HEK293 (cell line): Measurements from ENCODE around the gene PRDM11.
A peak's percentile ranks its signal among the peaks of the same experiment; 100 is the strongest.

Experiments
- CTCF ChIA-PET: fragments of 350-600 bp; formaldehyde crosslinking; extraction: SDS; loops from one replicate; lab custom pipeline; 2021; ENCODE audit warnings: antibody characterized with exemption; lab: Yijun Ruan, JAX
- POLR2A ChIA-PET: fragments of 300-600 bp; formaldehyde crosslinking; extraction: SDS; loops from one replicate; lab custom pipeline; 2020; ENCODE audit warnings: antibody characterized with exemption, inconsistent platforms; lab: Yijun Ruan, JAX
- H3K27ac ChIP-seq: fragments of 200-500 bp; sonication (Bioruptor generic); 2 replicates; pipeline ENCODE4 v1.5.1; 2014; ENCODE audit warnings: low read depth, low read length, control low read depth, inconsistent platforms; ENCODE audit errors: extremely low read depth
- H3K36me3 ChIP-seq, 2 experiments: fragments of 200-500 bp in 1 of 2; sonication (Bioruptor generic) in 1 of 2; 1 replicate in 1 of 2; 2 replicates in 1 of 2; pipeline ENCODE4 v1.5.1; 2014 to 2017; ENCODE audit warnings: inconsistent platforms in 2 of 2, low read length in 2 of 2; ENCODE audit not compliant: control insufficient read depth in 2 of 2, insufficient read depth in 1 of 2
- H3K4me1 ChIP-seq: fragments of 200-500 bp; sonication (Bioruptor generic); 2 replicates; pipeline ENCODE4 v1.5.1; 2014; ENCODE audit warnings: mild to moderate bottlenecking, low read length, inconsistent platforms; ENCODE audit not compliant: control insufficient read depth, insufficient read depth
- H3K4me3 ChIP-seq: 2 replicates; pipeline ENCODE4 v1.5.1; 2011; ENCODE audit warnings: low read depth, mild to moderate bottlenecking, control low read depth, low read length, moderate library complexity
- H3K9me3 ChIP-seq: fragments of 200-500 bp; sonication (Bioruptor generic); 2 replicates; pipeline ENCODE4 v1.5.1; 2014; ENCODE audit warnings: low read depth, low read length, inconsistent platforms; ENCODE audit not compliant: control insufficient read depth, insufficient read depth
- HOXD13 ChIP-seq: sonication (generic); formaldehyde crosslinking; IDR thresholded peaks from 2 replicates; pipeline ENCODE4 v1.8.0; 2022; ENCODE audit warnings: missing genetic modification reagents, borderline replicate concordance
- WT1 ChIP-seq: fragments of 450-650 bp; formaldehyde crosslinking; IDR thresholded peaks from 2 replicates; pipeline ENCODE4 v1.5.1; 2016; ENCODE audit warnings: missing biosample characterization, missing genetic modification characterization
- ZFP41 ChIP-seq: fragments of 450-650 bp; formaldehyde crosslinking; IDR thresholded peaks from 2 replicates; pipeline ENCODE4 v1.5.1; 2016; ENCODE audit warnings: missing biosample characterization, missing genetic modification characterization, borderline replicate concordance
- ZNF114 ChIP-seq: fragments of 450-650 bp; formaldehyde crosslinking; IDR thresholded peaks from 2 replicates; pipeline ENCODE4 v1.5.0; 2017; ENCODE audit warnings: missing biosample characterization, missing genetic modification characterization
- ZNF16 ChIP-seq: fragments of 450-650 bp; formaldehyde crosslinking; IDR thresholded peaks from 2 replicates; pipeline ENCODE4 v1.5.1; 2016; ENCODE audit warnings: low read depth, missing biosample characterization, missing genetic modification characterization
- ZNF221 ChIP-seq: fragments of 450-650 bp; formaldehyde crosslinking; IDR thresholded peaks from 2 replicates; pipeline ENCODE4 v1.5.1; 2017; ENCODE audit warnings: missing biosample characterization, missing genetic modification characterization, borderline replicate concordance
- ZNF274 ChIP-seq, 2 experiments: fragments of 200-500 bp in 1 of 2; fragments of 450-650 bp in 1 of 2; sonication (Bioruptor generic) in 1 of 2; formaldehyde crosslinking in 1 of 2; IDR thresholded peaks; 2 replicates each; pipeline versions ENCODE4 v1.5.1 to v1.6.1; 2014 to 2016; ENCODE audit warnings: borderline replicate concordance in 1 of 2, inconsistent platforms in 1 of 2, low read length in 1 of 2, missing biosample characterization in 1 of 2, missing genetic modification characterization in 1 of 2
- ZNF341 ChIP-seq: fragments of 450-650 bp; formaldehyde crosslinking; IDR thresholded peaks from 2 replicates; pipeline ENCODE4; 2016; ENCODE audit warnings: low read depth, missing biosample characterization, missing genetic modification characterization
- ZNF394 ChIP-seq: fragments of 450-650 bp; formaldehyde crosslinking; IDR thresholded peaks from 2 replicates; pipeline ENCODE4 v1.5.1; 2016; ENCODE audit warnings: missing biosample characterization, missing genetic modification characterization, mild to moderate bottlenecking, moderate library complexity, borderline replicate concordance
- ZNF660 ChIP-seq: fragments of 450-650 bp; IDR thresholded peaks from 2 replicates; pipeline ENCODE4 v1.5.1; 2018; ENCODE audit warnings: missing biosample characterization, mild to moderate bottlenecking, missing genetic modification characterization
- ZSCAN23 ChIP-seq: fragments of 450-650 bp; formaldehyde crosslinking; IDR thresholded peaks from 2 replicates; pipeline ENCODE4 v1.5.1; 2016; ENCODE audit warnings: missing biosample characterization, missing genetic modification characterization
- TF ChIP-seq, protein P1 (sequence below): fragments of 450-650 bp; formaldehyde crosslinking; IDR thresholded peaks from 2 replicates; pipeline ENCODE4 v1.5.1; 2016; ENCODE audit warnings: missing biosample characterization, missing genetic modification characterization
- TF ChIP-seq, protein P2 (sequence below): fragments of 450-650 bp; formaldehyde crosslinking; IDR thresholded peaks from 2 replicates; pipeline ENCODE4 v1.5.1; 2017; ENCODE audit warnings: missing biosample characterization, missing genetic modification characterization
- TF ChIP-seq, protein P3 (sequence below): fragments of 450-650 bp; IDR thresholded peaks from 2 replicates; pipeline ENCODE4 v1.5.1; 2018; ENCODE audit warnings: missing biosample characterization, mild to moderate bottlenecking, missing genetic modification characterization
- TF ChIP-seq, protein P4 (sequence below): fragments of 450-650 bp; formaldehyde crosslinking; IDR thresholded peaks from 2 replicates; pipeline ENCODE4 v1.5.1; 2016; ENCODE audit warnings: missing biosample characterization, missing genetic modification characterization

Gene PRDM11

DNA sequence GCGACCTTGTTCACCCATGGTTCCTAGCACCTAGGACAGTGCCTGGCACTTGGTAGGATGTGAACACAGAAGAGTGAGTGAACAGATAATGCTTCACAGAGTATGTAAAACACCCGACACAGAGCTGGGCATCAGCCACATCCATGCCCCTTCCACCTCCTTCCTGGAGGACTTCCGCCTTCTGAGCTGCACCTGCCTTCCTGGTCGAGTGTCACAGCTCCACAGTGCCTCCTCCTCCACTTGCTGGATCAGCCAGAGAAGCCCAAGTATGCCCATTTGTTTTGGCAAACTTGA is 20.1 kb downstream of the PRDM11 start:
- POLR2A ChIA-PET: no interaction called here
- Histone ChIP-seq H3K4me3 (no peak overlapping the region), H3K36me3 (no peaks in the 10 kb centered on the region), H3K27ac (no peak overlapping the region), H3K9me3 (no peaks in the 10 kb centered on the region), H3K4me1 (no peaks in the 10 kb centered on the region)
- no peak for TF ChIP-seq ZNF660 (tag by site-specific recombination)
- TF ChIP-seq, protein P1, sequence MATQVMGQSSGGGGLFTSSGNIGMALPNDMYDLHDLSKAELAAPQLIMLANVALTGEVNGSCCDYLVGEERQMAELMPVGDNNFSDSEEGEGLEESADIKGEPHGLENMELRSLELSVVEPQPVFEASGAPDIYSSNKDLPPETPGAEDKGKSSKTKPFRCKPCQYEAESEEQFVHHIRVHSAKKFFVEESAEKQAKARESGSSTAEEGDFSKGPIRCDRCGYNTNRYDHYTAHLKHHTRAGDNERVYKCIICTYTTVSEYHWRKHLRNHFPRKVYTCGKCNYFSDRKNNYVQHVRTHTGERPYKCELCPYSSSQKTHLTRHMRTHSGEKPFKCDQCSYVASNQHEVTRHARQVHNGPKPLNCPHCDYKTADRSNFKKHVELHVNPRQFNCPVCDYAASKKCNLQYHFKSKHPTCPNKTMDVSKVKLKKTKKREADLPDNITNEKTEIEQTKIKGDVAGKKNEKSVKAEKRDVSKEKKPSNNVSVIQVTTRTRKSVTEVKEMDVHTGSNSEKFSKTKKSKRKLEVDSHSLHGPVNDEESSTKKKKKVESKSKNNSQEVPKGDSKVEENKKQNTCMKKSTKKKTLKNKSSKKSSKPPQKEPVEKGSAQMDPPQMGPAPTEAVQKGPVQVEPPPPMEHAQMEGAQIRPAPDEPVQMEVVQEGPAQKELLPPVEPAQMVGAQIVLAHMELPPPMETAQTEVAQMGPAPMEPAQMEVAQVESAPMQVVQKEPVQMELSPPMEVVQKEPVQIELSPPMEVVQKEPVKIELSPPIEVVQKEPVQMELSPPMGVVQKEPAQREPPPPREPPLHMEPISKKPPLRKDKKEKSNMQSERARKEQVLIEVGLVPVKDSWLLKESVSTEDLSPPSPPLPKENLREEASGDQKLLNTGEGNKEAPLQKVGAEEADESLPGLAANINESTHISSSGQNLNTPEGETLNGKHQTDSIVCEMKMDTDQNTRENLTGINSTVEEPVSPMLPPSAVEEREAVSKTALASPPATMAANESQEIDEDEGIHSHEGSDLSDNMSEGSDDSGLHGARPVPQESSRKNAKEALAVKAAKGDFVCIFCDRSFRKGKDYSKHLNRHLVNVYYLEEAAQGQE: peak; percentile 45; the same call in 1 of the 2 replicates
- CTCF ChIA-PET: interaction anchor here (0.5 to 1.7 kb wide), 6 partner anchors 17 to 605 kb away, joined by 3 to 7 read pairs (median 4); no protein-coding TSS in a partner anchor

DNA sequence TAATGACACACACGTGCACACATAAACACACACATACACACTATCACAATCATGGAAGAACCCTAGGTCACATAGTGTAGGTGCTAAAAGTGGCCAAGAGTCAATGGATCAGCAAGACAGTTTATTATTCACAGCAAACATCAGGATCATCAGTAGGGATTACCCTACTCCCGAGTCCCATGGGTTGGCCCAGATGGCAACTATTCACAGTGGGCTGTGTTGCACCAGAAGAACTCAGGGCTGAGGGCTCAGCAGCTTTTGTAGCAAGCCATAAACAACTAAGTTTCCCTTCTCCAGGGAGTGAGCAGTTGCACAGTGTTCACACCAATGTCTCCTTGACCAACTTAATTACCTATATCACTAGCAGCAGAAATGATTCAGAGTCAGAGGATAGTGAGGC is 20.8 kb downstream of the PRDM11 start:
- POLR2A ChIA-PET: no interaction called here
- H3K27ac ChIP-seq: no peak overlapping the region
- H3K4me1 ChIP-seq: no peaks in the 10 kb centered on the region
- H3K9me3 ChIP-seq: no peaks in the 10 kb centered on the region
- TF ChIP-seq ZNF114 (tag by site-specific recombination) (no peak), ZNF16 (tag by site-specific recombination) (no peak)
- no peak overlapping the region for H3K4me3 ChIP-seq
- CTCF ChIA-PET: interaction anchor here (0.7 to 1.4 kb wide), 3 partner anchors 16 to 231 kb away, joined by 3 to 5 read pairs (median 4); no protein-coding TSS in a partner anchor
- H3K36me3 ChIP-seq: no peaks in the 10 kb centered on the region

DNA sequence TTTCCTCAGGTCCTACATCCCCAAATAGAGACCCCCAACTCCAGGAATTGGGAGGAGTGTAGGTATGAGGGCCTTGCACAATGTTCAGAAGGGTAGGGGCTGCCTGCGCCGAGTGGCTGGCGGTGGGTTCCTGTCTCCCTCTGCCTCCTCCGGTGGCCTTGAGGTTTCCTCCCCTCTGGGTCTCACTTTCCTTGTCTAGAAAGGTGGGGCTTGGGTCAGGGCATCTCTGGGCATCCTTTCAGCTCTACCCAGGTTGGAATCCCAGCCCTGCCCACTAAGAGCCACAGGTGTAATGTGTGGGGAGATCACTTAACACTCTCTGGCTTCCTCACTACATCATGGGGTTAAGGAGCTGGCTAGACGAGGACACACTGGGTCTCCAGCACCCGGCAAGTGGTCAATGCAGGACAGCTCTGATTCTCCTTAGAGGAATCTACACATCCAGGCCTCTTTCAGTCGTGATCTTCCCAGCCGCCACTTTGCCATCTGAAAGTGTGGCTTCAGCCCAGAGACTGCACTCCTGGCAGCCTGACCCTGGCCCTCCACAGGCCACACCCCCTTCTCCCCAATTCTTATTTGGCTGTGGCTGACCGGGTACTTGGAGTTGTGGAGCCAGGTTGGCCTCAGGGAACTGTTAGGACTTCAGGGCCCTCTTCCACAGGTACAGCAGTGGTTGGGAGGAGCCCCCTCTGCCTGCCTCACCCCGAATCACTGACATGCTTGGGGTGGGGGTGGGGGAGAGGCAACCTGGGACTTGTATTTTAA is 22.1 kb downstream of the PRDM11 start:
- no peaks in the 10 kb centered on the region for H3K4me1 ChIP-seq
- H3K27ac ChIP-seq: no peak overlapping the region

More for the DNA sequence above, 22.1 kb downstream of the PRDM11 start:
- no peak for TF ChIP-seq ZNF114 (tag by site-specific recombination)
- no peak for TF ChIP-seq HOXD13
- TF ChIP-seq, protein P2, sequence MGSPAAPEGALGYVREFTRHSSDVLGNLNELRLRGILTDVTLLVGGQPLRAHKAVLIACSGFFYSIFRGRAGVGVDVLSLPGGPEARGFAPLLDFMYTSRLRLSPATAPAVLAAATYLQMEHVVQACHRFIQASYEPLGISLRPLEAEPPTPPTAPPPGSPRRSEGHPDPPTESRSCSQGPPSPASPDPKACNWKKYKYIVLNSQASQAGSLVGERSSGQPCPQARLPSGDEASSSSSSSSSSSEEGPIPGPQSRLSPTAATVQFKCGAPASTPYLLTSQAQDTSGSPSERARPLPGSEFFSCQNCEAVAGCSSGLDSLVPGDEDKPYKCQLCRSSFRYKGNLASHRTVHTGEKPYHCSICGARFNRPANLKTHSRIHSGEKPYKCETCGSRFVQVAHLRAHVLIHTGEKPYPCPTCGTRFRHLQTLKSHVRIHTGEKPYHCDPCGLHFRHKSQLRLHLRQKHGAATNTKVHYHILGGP (tag by site-specific recombination): no peak
- no peak for TF ChIP-seq ZFP41 (tag by site-specific recombination)
- TF ChIP-seq ZNF274 (IDR thresholded peaks at IDR 0.05; ENCODE audit: low read length): no peak
- TF ChIP-seq ZNF274 (tag by site-specific recombination; IDR thresholded peaks at IDR 0.05; ENCODE audit: borderline replicate concordance): no peak
- TF ChIP-seq ZNF341 (tag by site-specific recombination): no peak
- TF ChIP-seq, protein P1: no peak
- TF ChIP-seq, protein P3, sequence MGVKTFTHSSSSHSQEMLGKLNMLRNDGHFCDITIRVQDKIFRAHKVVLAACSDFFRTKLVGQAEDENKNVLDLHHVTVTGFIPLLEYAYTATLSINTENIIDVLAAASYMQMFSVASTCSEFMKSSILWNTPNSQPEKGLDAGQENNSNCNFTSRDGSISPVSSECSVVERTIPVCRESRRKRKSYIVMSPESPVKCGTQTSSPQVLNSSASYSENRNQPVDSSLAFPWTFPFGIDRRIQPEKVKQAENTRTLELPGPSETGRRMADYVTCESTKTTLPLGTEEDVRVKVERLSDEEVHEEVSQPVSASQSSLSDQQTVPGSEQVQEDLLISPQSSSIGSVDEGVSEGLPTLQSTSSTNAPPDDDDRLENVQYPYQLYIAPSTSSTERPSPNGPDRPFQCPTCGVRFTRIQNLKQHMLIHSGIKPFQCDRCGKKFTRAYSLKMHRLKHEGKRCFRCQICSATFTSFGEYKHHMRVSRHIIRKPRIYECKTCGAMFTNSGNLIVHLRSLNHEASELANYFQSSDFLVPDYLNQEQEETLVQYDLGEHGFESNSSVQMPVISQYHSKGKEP (tag by site-specific recombination): no peak
- no peak for TF ChIP-seq WT1
- TF ChIP-seq ZNF221: no peak
- TF ChIP-seq ZSCAN23 (tag by site-specific recombination): no peak
- TF ChIP-seq, protein P4, sequence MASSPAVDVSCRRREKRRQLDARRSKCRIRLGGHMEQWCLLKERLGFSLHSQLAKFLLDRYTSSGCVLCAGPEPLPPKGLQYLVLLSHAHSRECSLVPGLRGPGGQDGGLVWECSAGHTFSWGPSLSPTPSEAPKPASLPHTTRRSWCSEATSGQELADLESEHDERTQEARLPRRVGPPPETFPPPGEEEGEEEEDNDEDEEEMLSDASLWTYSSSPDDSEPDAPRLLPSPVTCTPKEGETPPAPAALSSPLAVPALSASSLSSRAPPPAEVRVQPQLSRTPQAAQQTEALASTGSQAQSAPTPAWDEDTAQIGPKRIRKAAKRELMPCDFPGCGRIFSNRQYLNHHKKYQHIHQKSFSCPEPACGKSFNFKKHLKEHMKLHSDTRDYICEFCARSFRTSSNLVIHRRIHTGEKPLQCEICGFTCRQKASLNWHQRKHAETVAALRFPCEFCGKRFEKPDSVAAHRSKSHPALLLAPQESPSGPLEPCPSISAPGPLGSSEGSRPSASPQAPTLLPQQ (tag by site-specific recombination): no peak
- TF ChIP-seq ZNF394: no peak
- TF ChIP-seq, all 188 proteins: peak for 0
- Histone ChIP-seq H3K4me3 (no peak overlapping the region), H3K9me3 (no peaks in the 10 kb centered on the region), H3K36me3 (no peaks in the 10 kb centered on the region)
- ChIA-PET POLR2A (no interaction called here), CTCF (no interaction called here)
